H1 (cell line): ENCODE measurements around the gene LNX2. TPM values are rescaled to one million over a fixed set of nuclear protein-coding genes. Genes with fewer than 3 reads are reported as not detected.

Experiments used
- CTCF ChIA-PET: fragments of 300-600 bp; sonication (Branson Sonifier 250); formaldehyde crosslinking; loops from one replicate; lab custom pipeline; 2021; ENCODE audit not compliant: partially characterized antibody; lab: Charles Lee
- POLR2A ChIA-PET: fragments of 300-600 bp; sonication (Branson Sonifier 250); formaldehyde crosslinking; loops from one replicate; lab custom pipeline; 2021; ENCODE audit warnings: inconsistent platforms; ENCODE audit not compliant: partially characterized antibody; lab: Charles Lee
- DNase-seq, 2 experiments: peaks; one replicate each; pipeline versions ENCODE4 v3.0.0 to v3.0.0-alpha.2; 2010 to 2022; ENCODE audit warnings: low spot score in 2 of 2, low read depth in 1 of 2, mixed read lengths in 1 of 2
- FAIRE-seq: peaks from 2 replicates; lab custom pipeline; 2011; peaks lifted over from hg19 to GRCh38; lab: Jason Lieb, UNC
- H2AFZ ChIP-seq: 2 replicates; pipeline ENCODE4 v1.8.1; 2012; ENCODE audit warnings: low read length, inconsistent platforms
- H2AK5ac ChIP-seq: 2 replicates; pipeline ENCODE4 v1.6.1; 2013; ENCODE audit warnings: low read depth, low read length
- H2BK120ac ChIP-seq: replicated peaks from 2 replicates; pipeline ENCODE3; 2013; ENCODE audit warnings: low read depth, low read length, inconsistent platforms
- H2BK12ac ChIP-seq: 2 replicates; pipeline ENCODE4 v1.6.1; 2013; ENCODE audit warnings: low read depth, low read length
- H2BK15ac ChIP-seq: 2 replicates; pipeline ENCODE4 v1.6.1; 2013; ENCODE audit warnings: low read length
- H2BK20ac ChIP-seq: 2 replicates; pipeline ENCODE4 v1.6.1; 2013; ENCODE audit warnings: low read length
- H2BK5ac ChIP-seq: 2 replicates; pipeline ENCODE4 v1.6.1; 2013; ENCODE audit warnings: low read depth, low read length
- H3K14ac ChIP-seq: 2 replicates; pipeline ENCODE4 v1.6.1; 2013; ENCODE audit warnings: inconsistent platforms; ENCODE audit not compliant: insufficient read length
- H3K18ac ChIP-seq: 2 replicates; pipeline ENCODE4 v1.6.1; 2013; ENCODE audit warnings: low read length; ENCODE audit errors: extremely low read depth
- H3K23ac ChIP-seq: 2 replicates; pipeline ENCODE4 v1.6.1; 2013; ENCODE audit warnings: inconsistent platforms; ENCODE audit not compliant: insufficient read length
- H3K23me2 ChIP-seq: 2 replicates; pipeline ENCODE4 v1.6.1; 2013; ENCODE audit warnings: low read depth, low read length
- H3K27ac ChIP-seq: 2 replicates; pipeline ENCODE4 v1.6.1; 2011; ENCODE audit warnings: low read depth, low read length, inconsistent platforms
- H3K27me3 ChIP-seq, 4 experiments: replicated peaks in 1 of 4; 1 replicate in 1 of 4; 2 replicates in 3 of 4; pipeline versions ENCODE4 v1.6.1 to v1.8.1; 2011 to 2013; ENCODE audit warnings: low read length in 3 of 4, mild to moderate bottlenecking in 3 of 4, inconsistent platforms in 2 of 4, mixed read lengths in 2 of 4, moderate library complexity in 1 of 4; ENCODE audit not compliant: control insufficient read depth in 3 of 4, insufficient read depth in 3 of 4; ENCODE audit errors: extremely low read depth in 1 of 4
- H3K36me3 ChIP-seq, 4 experiments: 2 replicates each; pipeline versions ENCODE4 v1.6.1 to v1.8.1; 2011 to 2013; ENCODE audit warnings: mild to moderate bottlenecking in 4 of 4, low read length in 3 of 4, moderate library complexity in 2 of 4, control low read depth in 1 of 4, inconsistent platforms in 1 of 4; ENCODE audit not compliant: insufficient read depth in 4 of 4, control insufficient read depth in 2 of 4
- H3K4ac ChIP-seq: replicated peaks from 2 replicates; pipeline ENCODE3; 2013; ENCODE audit warnings: low read length, low read depth, mixed read lengths, inconsistent platforms; ENCODE audit not compliant: insufficient read length
- H3K4me1 ChIP-seq, 4 experiments: replicated peaks in 1 of 4; 1 replicate in 1 of 4; 2 replicates in 3 of 4; pipeline versions ENCODE4 v1.6.1 to v1.8.1; 2011 to 2013; ENCODE audit warnings: low read length in 3 of 4, inconsistent platforms in 2 of 4, mixed read lengths in 1 of 4; ENCODE audit not compliant: insufficient read depth in 4 of 4, control insufficient read depth in 3 of 4
- H3K4me2 ChIP-seq, 2 experiments: 2 replicates each; pipeline versions ENCODE4 v1.6.1 to v1.8.1; 2011 to 2013; ENCODE audit warnings: low read depth in 2 of 2, low read length in 2 of 2, control low read depth in 1 of 2, inconsistent platforms in 1 of 2, mild to moderate bottlenecking in 1 of 2; ENCODE audit not compliant: insufficient read depth in 1 of 2
- H3K4me3 ChIP-seq, 4 experiments: fragments of 200-600, 300-600 bp in 1 of 4; sonication (generic), shearing (Covaris generic), sonication (Bioruptor Twin) in 1 of 4; 2 replicates each; pipeline versions ENCODE4 v1.5.1 to v1.8.1; 2011 to 2016; ENCODE audit warnings: low read length in 4 of 4, low read depth in 3 of 4, control low read depth in 2 of 4, inconsistent platforms in 2 of 4, mild to moderate bottlenecking in 2 of 4, mixed read lengths in 1 of 4, moderate library complexity in 1 of 4; ENCODE audit not compliant: insufficient read depth in 2 of 4; ENCODE audit errors: extremely low read depth in 1 of 4
- H3K56ac ChIP-seq: replicated peaks from 2 replicates; pipeline ENCODE3; 2013; ENCODE audit warnings: low read depth, mild to moderate bottlenecking, mixed read lengths, low read length, inconsistent platforms; ENCODE audit not compliant: insufficient read length
- H3K79me1 ChIP-seq: 2 replicates; pipeline ENCODE4 v1.6.1; 2013; ENCODE audit warnings: low read depth, low read length, control low read depth
- H3K79me2 ChIP-seq, 2 experiments: 2 replicates each; pipeline versions ENCODE4 v1.6.1 to v1.8.1; 2012 to 2013; ENCODE audit warnings: low read length in 2 of 2, mild to moderate bottlenecking in 2 of 2, inconsistent platforms in 1 of 2; ENCODE audit not compliant: insufficient read depth in 2 of 2, control insufficient read depth in 1 of 2
- H3K9ac ChIP-seq, 4 experiments: replicated peaks in 1 of 4; 1 replicate in 1 of 4; 2 replicates in 3 of 4; pipeline versions ENCODE4 v1.6.1 to v1.8.1; 2011 to 2013; ENCODE audit warnings: low read depth in 3 of 4, low read length in 3 of 4, control low read depth in 2 of 4, mild to moderate bottlenecking in 2 of 4, moderate library complexity in 2 of 4, inconsistent platforms in 1 of 4; ENCODE audit errors: extremely low read depth in 1 of 4
- H3K9me3 ChIP-seq, 2 experiments: 2 replicates each; pipeline versions ENCODE4 v1.6.1 to v1.8.1; 2012 to 2013; ENCODE audit warnings: mild to moderate bottlenecking in 2 of 2, moderate library complexity in 2 of 2, control low read depth in 1 of 2, inconsistent platforms in 1 of 2, low read depth in 1 of 2, low read length in 1 of 2, mixed read lengths in 1 of 2; ENCODE audit not compliant: insufficient read depth in 2 of 2
- H4K20me1 ChIP-seq, 2 experiments: replicated peaks in 1 of 2; 2 replicates each; pipeline versions ENCODE3 to v1.8.1; 2011 to 2013; ENCODE audit warnings: inconsistent platforms in 2 of 2, low read length in 2 of 2, mild to moderate bottlenecking in 1 of 2; ENCODE audit not compliant: insufficient read depth in 2 of 2, control insufficient read depth in 1 of 2
- H4K5ac ChIP-seq: 2 replicates; pipeline ENCODE4 v1.6.1; 2013; ENCODE audit warnings: low read length, low read depth, mixed read lengths, inconsistent platforms; ENCODE audit not compliant: insufficient read length
- H4K8ac ChIP-seq: 2 replicates; pipeline ENCODE4 v1.8.0; 2013; ENCODE audit warnings: mild to moderate bottlenecking, moderate library complexity, low read length, inconsistent platforms; ENCODE audit not compliant: insufficient read depth; ENCODE audit errors: extremely low read depth
- H4K91ac ChIP-seq: replicated peaks from 2 replicates; pipeline ENCODE3; 2013; ENCODE audit warnings: low read length, mixed read lengths, inconsistent platforms; ENCODE audit not compliant: insufficient read length
- BRCA1 ChIP-seq: IDR thresholded peaks from 2 replicates; pipeline ENCODE4 v1.6.1; 2012; ENCODE audit warnings: low read depth, low read length, improper control_type of control experiment
- CEBPB ChIP-seq: IDR thresholded peaks from 2 replicates; pipeline ENCODE4 v1.6.1; 2012; ENCODE audit warnings: low read depth, low read length
- CREB1 ChIP-seq: IDR thresholded peaks from 2 replicates; pipeline ENCODE4 v1.6.1; 2012; ENCODE audit warnings: inconsistent platforms
- GABPA ChIP-seq: IDR thresholded peaks from 2 replicates; pipeline ENCODE4 v1.6.1; 2011; ENCODE audit warnings: mild to moderate bottlenecking, low read length, moderate library complexity, borderline replicate concordance; ENCODE audit not compliant: insufficient read depth
- JUN ChIP-seq: IDR thresholded peaks from 2 replicates; pipeline ENCODE4 v1.6.1; 2011; ENCODE audit warnings: low read depth, mild to moderate bottlenecking, improper control_type of control experiment, low read length
- RNF2 ChIP-seq: fragments of 200-900, 300-1000 bp; sonication (generic); IDR thresholded peaks from 2 replicates; pipeline ENCODE4 v1.7.1; 2016; ENCODE audit warnings: borderline replicate concordance, low read depth, mild to moderate bottlenecking, antibody characterized with exemption, low read length; ENCODE audit not compliant: poor library complexity, severe bottlenecking; ENCODE audit errors: missing control alignments
- SIN3A ChIP-seq, 2 experiments: IDR thresholded peaks in 1 of 2; conservative IDR thresholded peaks in 1 of 2; 2 replicates each; pipeline ENCODE4 v1.6.1; 2011 to 2012; ENCODE audit warnings: low read length in 2 of 2, improper control_type of control experiment in 1 of 2, low read depth in 1 of 2, mild to moderate bottlenecking in 1 of 2
- SIX5 ChIP-seq: IDR thresholded peaks from 2 replicates; pipeline ENCODE4 v1.6.1; 2011; ENCODE audit warnings: mild to moderate bottlenecking, low read depth, low read length
- SP4 ChIP-seq: IDR thresholded peaks from 2 replicates; pipeline ENCODE4 v1.6.1; 2012; ENCODE audit warnings: low read length, inconsistent platforms
- SRF ChIP-seq: IDR thresholded peaks from 2 replicates; pipeline ENCODE4 v1.6.1; 2011; ENCODE audit warnings: mild to moderate bottlenecking, low read depth, low read length, moderate library complexity
- TCF12 ChIP-seq: IDR thresholded peaks from 2 replicates; pipeline ENCODE4 v1.6.1; 2011; ENCODE audit warnings: low read depth, mild to moderate bottlenecking, low read length
- polyA plus RNA-seq, 7 experiments: library from polyadenylated mRNA; depleted of rRNA in 3 of 7; stranded (reverse) in 5 of 7; unstranded in 2 of 7; fragments of >200 nt in 5 of 7; fragments of 200-250 nt in 2 of 7; gene quantifications; 1 replicate in 5 of 7; 2 replicates in 1 of 7; 4 replicates in 1 of 7; pipeline versions ENCODE4 v1.2.1 to v1.2.3, GENCODE V29; 2011 to 2013; ENCODE audit warnings: missing spikeins in 2 of 7, mixed read lengths in 2 of 7
- total RNA-seq: library from RNA; stranded (reverse); fragmentation: NEBNext Ultra II Directional; extraction: Animal tissue kit (Norgen Biotek cat#: 25700); gene quantifications from 2 replicates; pipeline ENCODE4 v1.2.1, GENCODE V29; 2021

The LNX2 gene
- total and polyA plus RNA-seq, 2 of the 8 experiments (the other 6 are each of a cell fraction or from before 2014, with no cell fraction given) = 6.4 to 13.9 TPM

- Histone ChIP-seq H3K14ac (no peak overlapping the region), H3K56ac (no peak overlapping the region)
- CTCF ChIA-PET = no interaction called here
- TF ChIP-seq TCF12 (no peak), BRCA1 (no peak), SP4 (no peak), SRF (no peak), SIX5 (no peak), GABPA (no peak), CEBPB (no peak), RNF2 (no peak), JUN (no peak), CREB1 (no peak), SIN3A (conservative IDR thresholded peaks at IDR 0.05 in 1 of 2, IDR thresholded peaks at IDR 0.05 in 1 of 2; ENCODE audit: low read depth in 1 of 2, low read length in 2 of 2) (no peak)
- TF ChIP-seq, all 59 proteins: peak for 0
- no peak overlapping the region for H2BK20ac ChIP-seq
- H2BK120ac ChIP-seq = no peak overlapping the region
- H2AK5ac ChIP-seq = no peak overlapping the region
- no peak overlapping the region for H4K8ac ChIP-seq
- no peak for FAIRE-seq
- H2BK15ac ChIP-seq = no peak overlapping the region
- H3K27me3 ChIP-seq = no peaks in the 10 kb centered on the region
- no peak overlapping the region for H2BK5ac ChIP-seq
- no peak overlapping the region for H3K4ac ChIP-seq
- no peak overlapping the region for H3K18ac ChIP-seq
- no peak overlapping the region for H3K9ac ChIP-seq
- H3K4me1 ChIP-seq = peaks cover 0 to 3% (median under 1%) of the 10 kb centered on the region in 4 experiments; a peak in 3 of 7 replicates
- H2BK12ac ChIP-seq = no peak overlapping the region
- peaks cover 0 to 72% of the 10 kb centered on the region in 2 experiments; a peak in 3 of 4 replicates for H3K79me2 ChIP-seq
- H2AFZ ChIP-seq = no peak overlapping the region
- H3K23me2 ChIP-seq = no peaks in the 10 kb centered on the region
- no peak overlapping the region for H3K4me3 ChIP-seq
- H3K27ac ChIP-seq = no peak overlapping the region
- peaks cover 0 to 11% of the 10 kb centered on the region in 2 experiments for H4K20me1 ChIP-seq
- H3K36me3 ChIP-seq = no peaks in the 10 kb centered on the region
- POLR2A ChIA-PET = no interaction called here
- no peak overlapping the region for H3K4me2 ChIP-seq
- no peak overlapping the region for H3K23ac ChIP-seq
- H3K79me1 ChIP-seq = 0 out of 2 replicates have a peak, but pooled peaks cover 3% of the 10 kb centered on the region
- no peak overlapping the region for H4K5ac ChIP-seq
- no peak for DNase-seq
- no peaks in the 10 kb centered on the region for H3K9me3 ChIP-seq
- no peak overlapping the region for H4K91ac ChIP-seq
Measured at GRCh38 chr13:27599096-27599495, 21.2 kb downstream of the LNX2 start.
